Neural progenitor cell (in vitro differentiated cells): ENCODE results near the gene SLC9B1. TPM values are rescaled to one million over a fixed set of nuclear protein-coding genes. Genes with fewer than 3 reads are reported as not detected.

Source experiments
- DNase-seq: peaks from one replicate; pipeline ENCODE4 v3.0.0-alpha.2; 2016; ENCODE audit warnings: low spot score
- H2AFZ ChIP-seq: fragments of 200-600 bp; sonication (generic); replicated peaks from 2 replicates; pipeline ENCODE4 v1.6.1; 2016; ENCODE audit warnings: antibody characterized with exemption
- H3F3A ChIP-seq: fragments of 200-600 bp; sonication (generic); 2 replicates; pipeline ENCODE4 v1.6.1; 2016; ENCODE audit warnings: antibody characterized with exemption, low read depth
- H3K27ac ChIP-seq: fragments of 200-600 bp; sonication (generic); 2 replicates; pipeline ENCODE4 v1.5.1; 2016; ENCODE audit warnings: mild to moderate bottlenecking
- H3K27me3 ChIP-seq: fragments of 200-600 bp; sonication (generic); 2 replicates; pipeline ENCODE4 v1.6.1; 2016; ENCODE audit warnings: mild to moderate bottlenecking, moderate library complexity
- H3K36me3 ChIP-seq: fragments of 200-600 bp; sonication (generic); 2 replicates; pipeline ENCODE4 v1.5.1; 2016
- H3K4me1 ChIP-seq: fragments of 200-600 bp; sonication (generic); 2 replicates; pipeline ENCODE4 v1.6.1; 2016; ENCODE audit warnings: mixed run types
- H3K4me2 ChIP-seq: fragments of 200-600 bp; sonication (generic); 2 replicates; pipeline ENCODE4 v1.6.1; 2016
- H3K4me3 ChIP-seq: fragments of 200-600 bp; sonication (generic); 2 replicates; pipeline ENCODE4 v1.5.1; 2016
- H3K79me2 ChIP-seq: fragments of 200-600 bp; sonication (generic); 2 replicates; pipeline ENCODE4 v1.6.1; 2016; ENCODE audit warnings: low read depth
- H3K9ac ChIP-seq: fragments of 200-600 bp; sonication (generic); 2 replicates; pipeline ENCODE4 v1.6.1; 2016
- H3K9me3 ChIP-seq: fragments of 200-600 bp; sonication (generic); 2 replicates; pipeline ENCODE4 v1.5.1; 2016; ENCODE audit warnings: low read depth
- H4K20me1 ChIP-seq: fragments of 200-600 bp; sonication (generic); 2 replicates; pipeline ENCODE4 v1.6.1; 2016; ENCODE audit warnings: low read depth
- H3K27ac Mint-ChIP-seq: 3 replicates; pipeline ENCODE4 v1.8.0; 2021; ENCODE audit warnings: mixed read lengths
- H3K27me3 Mint-ChIP-seq: 2 replicates; pipeline ENCODE4 v1.8.0; 2022; ENCODE audit warnings: low read depth, mild to moderate bottlenecking, inconsistent platforms, moderate library complexity, mixed read lengths; ENCODE audit not compliant: insufficient read depth
- H3K36me3 Mint-ChIP-seq: 3 replicates; pipeline ENCODE4 v1.8.0; 2021; ENCODE audit warnings: mixed read lengths
- H3K4me1 Mint-ChIP-seq: 3 replicates; pipeline ENCODE4 v1.8.0; 2021; ENCODE audit warnings: mixed read lengths
- H3K4me3 Mint-ChIP-seq: 3 replicates; pipeline ENCODE4 v1.8.0; 2021; ENCODE audit warnings: mild to moderate bottlenecking, moderate library complexity, mixed read lengths
- H3K9me3 Mint-ChIP-seq: 3 replicates; pipeline ENCODE4 v1.8.0; 2020; ENCODE audit warnings: mixed read lengths
- EZH2 ChIP-seq: fragments of 200-600 bp; sonication (generic); IDR thresholded peaks from 2 replicates; pipeline ENCODE4 v1.6.1; 2017; ENCODE audit warnings: antibody characterized with exemption, mild to moderate bottlenecking, moderate library complexity
- EZH2phosphoT487 ChIP-seq: fragments of 200-600 bp; sonication (generic); IDR thresholded peaks from 2 replicates; pipeline ENCODE4 v1.6.1; 2017; ENCODE audit warnings: antibody characterized with exemption
- total RNA-seq: library from RNA; depleted of rRNA; stranded (reverse); fragments of >200 nt; gene quantifications from 2 replicates; pipeline ENCODE4 v1.2.3, GENCODE V29; 2015; ENCODE audit warnings: low replicate concordance
- TF ChIP-seq, protein P1 (sequence below): fragments of 200-600 bp; sonication (generic); IDR thresholded peaks from 2 replicates; pipeline ENCODE4 v1.5.1; 2017; ENCODE audit warnings: antibody characterized with exemption, mild to moderate bottlenecking

Gene SLC9B1
- total RNA-seq, 1 donor from 2014 or later = not detected

DNA sequence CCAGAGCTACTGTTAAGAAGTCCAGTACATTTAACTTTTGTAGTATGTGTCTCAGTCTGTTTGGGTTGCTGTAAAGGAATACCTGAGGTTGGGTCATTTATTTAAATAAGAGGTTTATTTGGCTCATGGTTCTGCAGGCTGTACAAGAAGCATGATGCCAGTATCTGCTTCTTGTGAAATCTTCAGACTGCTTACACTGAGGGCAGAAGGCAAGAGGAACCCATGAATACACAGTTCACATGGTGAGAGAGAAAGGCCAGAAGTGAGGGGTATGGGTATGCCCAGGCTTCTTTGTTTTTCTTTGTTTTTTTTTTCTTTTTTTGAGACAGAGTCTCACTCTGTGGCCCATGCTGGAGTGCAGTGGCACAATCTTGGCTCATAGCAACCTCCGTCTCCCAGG, 156.8 kb downstream of the SLC9B1 start:
- peaks cover 37% of the 10 kb centered on the region for H3K9me3 Mint-ChIP-seq
- Histone ChIP-seq H3F3A (no peaks in the 10 kb centered on the region), H2AFZ (no peak overlapping the region), H3K4me3 (no peak overlapping the region), H4K20me1 (no peaks in the 10 kb centered on the region), H3K27me3 (no peaks in the 10 kb centered on the region), H3K36me3 (peaks cover 6% of the 10 kb centered on the region), H3K9me3 (peaks cover 12% of the 10 kb centered on the region), H3K9ac (no peak overlapping the region), H3K4me1 (peaks cover 13% of the 10 kb centered on the region), H3K4me2 (no peak overlapping the region), H3K27ac (no peak overlapping the region), H3K79me2 (peaks cover 52% of the 10 kb centered on the region)
- H3K4me3 Mint-ChIP-seq = no peak overlapping the region
- DNase-seq = no peak
- H3K27ac Mint-ChIP-seq = no peak overlapping the region
- H3K36me3 Mint-ChIP-seq = peaks cover 41% of the 10 kb centered on the region
- TF ChIP-seq EZH2phosphoT487 = no peak
- TF ChIP-seq, protein P1, sequence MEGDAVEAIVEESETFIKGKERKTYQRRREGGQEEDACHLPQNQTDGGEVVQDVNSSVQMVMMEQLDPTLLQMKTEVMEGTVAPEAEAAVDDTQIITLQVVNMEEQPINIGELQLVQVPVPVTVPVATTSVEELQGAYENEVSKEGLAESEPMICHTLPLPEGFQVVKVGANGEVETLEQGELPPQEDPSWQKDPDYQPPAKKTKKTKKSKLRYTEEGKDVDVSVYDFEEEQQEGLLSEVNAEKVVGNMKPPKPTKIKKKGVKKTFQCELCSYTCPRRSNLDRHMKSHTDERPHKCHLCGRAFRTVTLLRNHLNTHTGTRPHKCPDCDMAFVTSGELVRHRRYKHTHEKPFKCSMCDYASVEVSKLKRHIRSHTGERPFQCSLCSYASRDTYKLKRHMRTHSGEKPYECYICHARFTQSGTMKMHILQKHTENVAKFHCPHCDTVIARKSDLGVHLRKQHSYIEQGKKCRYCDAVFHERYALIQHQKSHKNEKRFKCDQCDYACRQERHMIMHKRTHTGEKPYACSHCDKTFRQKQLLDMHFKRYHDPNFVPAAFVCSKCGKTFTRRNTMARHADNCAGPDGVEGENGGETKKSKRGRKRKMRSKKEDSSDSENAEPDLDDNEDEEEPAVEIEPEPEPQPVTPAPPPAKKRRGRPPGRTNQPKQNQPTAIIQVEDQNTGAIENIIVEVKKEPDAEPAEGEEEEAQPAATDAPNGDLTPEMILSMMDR = no peak
- TF ChIP-seq EZH2 = no peak
- H3K27me3 Mint-ChIP-seq = peaks cover 2% of the 10 kb centered on the region
- peaks cover 11% of the 10 kb centered on the region for H3K4me1 Mint-ChIP-seq

DNA sequence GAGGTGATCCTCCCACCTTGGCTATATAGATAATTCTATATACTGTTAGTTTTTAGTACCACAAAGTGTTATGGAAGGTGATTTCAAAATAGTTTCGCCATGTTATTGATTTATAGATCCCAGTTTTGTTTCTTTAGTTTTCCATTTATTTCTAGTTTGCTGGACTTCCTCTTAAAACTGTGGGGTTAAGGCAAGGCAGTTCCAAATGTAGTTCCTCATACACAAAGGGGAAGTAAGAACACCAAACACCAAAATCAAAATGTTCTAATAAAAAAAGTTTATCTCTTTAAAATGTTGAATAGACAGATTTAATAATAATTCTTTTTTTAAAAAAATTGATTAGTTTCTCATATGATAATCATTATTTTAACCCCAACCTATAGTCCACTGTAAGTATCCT, 157.5 kb downstream of the SLC9B1 start:
- Histone ChIP-seq H3K9ac (no peak overlapping the region), H3K36me3 (peaks cover 6% of the 10 kb centered on the region), H2AFZ (no peak overlapping the region), H3K4me1 (peaks cover 5% of the 10 kb centered on the region), H4K20me1 (no peaks in the 10 kb centered on the region), H3K79me2 (peaks cover 45% of the 10 kb centered on the region), H3K4me3 (no peak overlapping the region), H3K27me3 (no peaks in the 10 kb centered on the region), H3K27ac (no peak overlapping the region), H3K9me3 (peaks cover 12% of the 10 kb centered on the region), H3K4me2 (no peak overlapping the region), H3F3A (no peaks in the 10 kb centered on the region)
- Mint-ChIP-seq H3K27ac (no peak overlapping the region), H3K27me3 (peaks cover 2% of the 10 kb centered on the region), H3K4me1 (peaks cover 5% of the 10 kb centered on the region), H3K36me3 (peaks cover 41% of the 10 kb centered on the region), H3K9me3 (peaks cover 37% of the 10 kb centered on the region), H3K4me3 (no peak overlapping the region)
- DNase-seq = no peak
- TF ChIP-seq EZH2 (no peak), EZH2phosphoT487 (no peak)
- TF ChIP-seq, protein P1 = no peak

DNA sequence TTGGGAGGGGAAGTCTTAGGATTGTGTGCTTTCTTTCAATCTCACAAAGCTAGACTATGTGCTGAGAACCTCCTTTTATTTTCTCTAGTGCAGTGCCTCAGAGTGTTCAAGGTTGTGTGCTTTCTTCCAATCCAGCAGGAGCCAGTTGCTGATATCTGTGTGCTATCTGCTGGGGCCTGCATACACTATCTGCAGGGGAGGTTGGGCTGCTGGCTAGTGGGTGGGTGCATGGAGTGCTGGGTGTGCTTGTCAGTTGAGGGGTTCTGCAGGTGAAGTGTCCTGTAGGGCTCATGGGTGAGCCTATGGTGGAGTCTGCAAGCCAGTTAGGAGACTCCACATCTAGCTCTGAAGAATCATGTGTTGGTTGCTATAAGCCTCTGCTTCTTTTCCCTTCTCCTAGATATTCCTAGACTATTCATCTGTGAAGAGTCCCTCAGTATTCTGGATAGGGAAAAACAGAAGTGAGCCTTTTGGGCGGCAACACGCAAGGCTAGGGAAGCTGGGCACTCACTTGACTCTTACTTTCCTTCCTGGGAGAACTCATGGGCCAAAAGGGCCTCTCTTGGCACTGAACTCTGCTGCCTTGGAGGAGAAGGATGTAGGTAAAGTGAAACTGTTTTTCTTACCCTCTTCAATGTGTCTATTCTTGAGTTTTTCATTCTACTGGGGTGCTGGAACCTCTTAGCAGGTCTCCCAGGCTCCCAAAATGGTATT, 158.7 kb downstream of the SLC9B1 start:
- Histone ChIP-seq H3K27me3 (no peaks in the 10 kb centered on the region), H4K20me1 (no peaks in the 10 kb centered on the region), H3F3A (no peaks in the 10 kb centered on the region), H3K79me2 (peaks cover 32% of the 10 kb centered on the region), H3K4me1 (no peaks in the 10 kb centered on the region), H2AFZ (no peak overlapping the region), H3K9ac (no peak overlapping the region), H3K27ac (no peak overlapping the region), H3K36me3 (peaks cover 6% of the 10 kb centered on the region), H3K9me3 (peaks cover 12% of the 10 kb centered on the region), H3K4me3 (no peak overlapping the region), H3K4me2 (no peak overlapping the region)
- Mint-ChIP-seq H3K4me3 (no peak overlapping the region), H3K9me3 (peaks cover 37% of the 10 kb centered on the region), H3K27me3 (peaks cover 2% of the 10 kb centered on the region), H3K4me1 (no peaks in the 10 kb centered on the region), H3K36me3 (peaks cover 35% of the 10 kb centered on the region), H3K27ac (no peak overlapping the region)
- no peak for DNase-seq
- TF ChIP-seq EZH2phosphoT487 (no peak), EZH2 (no peak)
- TF ChIP-seq, protein P1 = no peak
